Measurements from ENCODE around the gene ARRDC4. TPM values are rescaled to one million over a fixed set of nuclear protein-coding genes. Genes with fewer than 3 reads are reported as not detected.
A peak's percentile ranks its signal among the peaks of the same experiment; 100 is the strongest.

The ARRDC4 gene
- polyA plus RNA-seq, 2 donors: 4.5 to 5.2 TPM

DNA sequence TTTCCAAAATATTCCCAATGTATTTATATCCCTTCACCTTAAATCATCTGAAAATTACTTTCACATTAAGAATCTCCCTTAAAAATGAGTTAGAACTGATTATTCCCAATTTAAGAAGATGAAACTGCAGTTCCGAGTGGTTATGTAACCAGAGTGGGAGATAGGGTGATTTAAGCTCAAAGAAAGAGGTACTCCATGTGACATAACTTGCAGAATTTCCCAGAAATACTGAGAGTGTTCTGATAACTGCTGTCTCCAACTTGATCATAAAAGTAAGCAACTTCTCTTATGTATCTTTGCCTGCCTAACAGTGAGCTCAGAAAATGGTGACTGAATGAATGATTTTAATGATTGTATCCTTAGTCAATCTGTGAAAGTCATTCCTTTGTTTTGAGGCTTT lies 32.3 kb downstream of the ARRDC4 start:
- Histone ChIP-seq H3K36me3 (ENCODE audit: control insufficient read depth in 2 of 2, insufficient read depth in 2 of 2, low read length in 1 of 2) (no peaks in the 10 kb centered on the region), H3K4me1 (ENCODE audit: control insufficient read depth in 2 of 2, insufficient read depth in 2 of 2, low read length in 1 of 2) (peaks cover 0 to 3% of the 10 kb centered on the region in 2 donors), H3K9me3 (ENCODE audit: control insufficient read depth in 2 of 2, insufficient read depth in 1 of 2, low read depth in 1 of 2, low read length in 1 of 2) (no peaks in the 10 kb centered on the region), H3K27ac (ENCODE audit: low read depth in 2 of 2, low read length in 1 of 2) (no peak overlapping the region), H3K27me3 (ENCODE audit: control insufficient read depth in 1 of 2, insufficient read depth in 2 of 2, low read length in 2 of 2) (no peaks in the 10 kb centered on the region), H3K4me3 (ENCODE audit: low read depth in 1 of 2, low read length in 2 of 2) (no peak overlapping the region)
- WGBS, 2 donors: 80 to 93% methylated on average over 1 of the region's 1 CpG

DNA sequence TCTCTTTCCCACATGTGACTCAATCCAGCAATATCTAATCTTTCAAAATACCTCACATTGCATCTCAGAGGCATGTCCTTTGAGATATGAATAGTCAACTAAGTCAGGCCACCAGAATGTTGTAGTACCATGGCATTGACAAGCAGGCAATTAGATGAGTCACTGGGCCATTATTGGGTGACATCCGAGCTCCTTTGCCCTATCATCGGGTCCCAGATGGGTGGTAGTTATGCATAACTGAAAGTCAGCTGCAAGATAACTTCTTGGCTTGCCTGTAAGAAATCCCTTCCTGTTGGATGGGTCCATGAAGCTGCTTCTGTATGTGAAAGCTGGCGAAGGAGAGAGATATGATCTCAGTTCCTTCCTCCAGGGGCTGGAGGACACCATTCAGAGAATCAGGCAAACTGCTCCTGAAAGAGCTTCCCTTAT lies 32.8 kb downstream of the ARRDC4 start:
- Histone ChIP-seq H3K9me3 (ENCODE audit: control insufficient read depth in 2 of 2, insufficient read depth in 1 of 2, low read depth in 1 of 2, low read length in 1 of 2) (no peaks in the 10 kb centered on the region), H3K36me3 (ENCODE audit: control insufficient read depth in 2 of 2, insufficient read depth in 2 of 2, low read length in 1 of 2) (no peaks in the 10 kb centered on the region), H3K4me1 (ENCODE audit: control insufficient read depth in 2 of 2, insufficient read depth in 2 of 2, low read length in 1 of 2) (peaks cover 0 to 3% of the 10 kb centered on the region in 2 donors), H3K27me3 (ENCODE audit: control insufficient read depth in 1 of 2, insufficient read depth in 2 of 2, low read length in 2 of 2) (no peaks in the 10 kb centered on the region), H3K27ac (ENCODE audit: low read depth in 2 of 2, low read length in 1 of 2) (no peak overlapping the region), H3K4me3 (ENCODE audit: low read depth in 1 of 2, low read length in 2 of 2) (no peak overlapping the region)
- 45 to 46% methylated on average over 3 of the region's 3 CpGs for WGBS, 2 donors

DNA sequence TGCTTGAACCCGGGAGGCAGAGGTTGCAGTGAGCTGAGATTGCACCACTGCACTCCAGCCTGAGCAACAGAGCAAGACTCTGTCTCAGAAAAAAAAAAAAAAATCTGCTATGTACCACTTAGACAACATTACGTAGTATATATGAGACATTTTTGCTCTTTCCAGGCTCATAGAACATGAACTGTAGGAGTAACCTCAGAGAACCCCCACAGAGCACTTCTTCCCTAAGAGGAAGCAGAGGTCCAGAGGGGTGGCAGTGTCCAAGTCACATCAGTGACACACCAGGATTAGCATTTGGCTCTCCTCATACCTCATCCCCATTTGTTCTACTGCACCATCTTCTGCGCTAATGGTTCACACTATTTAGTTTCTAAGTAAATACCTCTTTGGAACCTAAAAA lies 33.7 kb downstream of the ARRDC4 start:
- Histone ChIP-seq H3K36me3 (ENCODE audit: control insufficient read depth in 2 of 2, insufficient read depth in 2 of 2, low read length in 1 of 2) (no peaks in the 10 kb centered on the region), H3K27ac (ENCODE audit: low read depth in 2 of 2, low read length in 1 of 2) (no peak overlapping the region), H3K4me3 (ENCODE audit: low read depth in 1 of 2, low read length in 2 of 2) (no peak overlapping the region), H3K9me3 (ENCODE audit: control insufficient read depth in 2 of 2, insufficient read depth in 1 of 2, low read depth in 1 of 2, low read length in 1 of 2) (no peaks in the 10 kb centered on the region), H3K27me3 (ENCODE audit: control insufficient read depth in 1 of 2, insufficient read depth in 2 of 2, low read length in 2 of 2) (no peaks in the 10 kb centered on the region), H3K4me1 (ENCODE audit: control insufficient read depth in 2 of 2, insufficient read depth in 2 of 2, low read length in 1 of 2) (peaks cover 0 to 2% of the 10 kb centered on the region in 2 donors)
- 95 to 98% methylated on average over 3 of the region's 3 CpGs for WGBS, 2 donors

DNA sequence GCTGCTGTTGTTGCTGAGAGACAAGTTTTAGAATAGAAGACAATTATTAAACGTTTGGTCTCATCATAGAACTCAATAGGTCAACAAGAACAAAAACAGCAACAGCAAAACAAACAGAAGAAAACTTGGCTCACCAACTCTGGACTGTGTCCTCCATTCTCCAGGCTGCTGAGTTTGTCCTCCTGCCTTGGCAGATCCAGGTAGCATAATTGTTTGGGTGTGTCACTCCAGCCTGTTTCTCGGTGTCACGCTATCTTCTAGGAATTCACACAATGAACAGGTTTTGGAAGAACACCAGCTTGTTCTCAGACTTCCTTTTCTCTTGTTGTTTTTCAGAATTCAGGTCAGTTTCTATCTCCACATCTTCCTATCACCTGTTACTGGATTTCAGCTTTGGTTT lies 34.7 kb downstream of the ARRDC4 start:
- H3K27ac ChIP-seq (ENCODE audit: low read depth in 2 of 2, low read length in 1 of 2): peak overlapping the region in 1 of 2 donors; percentile 37
- WGBS, 2 donors: 34 to 40% methylated on average over 3 of the region's 3 CpGs
- H3K4me1 ChIP-seq (ENCODE audit: control insufficient read depth in 2 of 2, insufficient read depth in 2 of 2, low read length in 1 of 2): no peaks in the 10 kb centered on the region
- H3K36me3 ChIP-seq (ENCODE audit: control insufficient read depth in 2 of 2, insufficient read depth in 2 of 2, low read length in 1 of 2): no peaks in the 10 kb centered on the region
- no peaks in the 10 kb centered on the region for H3K27me3 ChIP-seq (ENCODE audit: control insufficient read depth in 1 of 2, insufficient read depth in 2 of 2, low read length in 2 of 2)
- no peaks in the 10 kb centered on the region for H3K9me3 ChIP-seq (ENCODE audit: control insufficient read depth in 2 of 2, insufficient read depth in 1 of 2, low read depth in 1 of 2, low read length in 1 of 2)
- H3K4me3 ChIP-seq (ENCODE audit: low read depth in 1 of 2, low read length in 2 of 2): no peak overlapping the region

DNA sequence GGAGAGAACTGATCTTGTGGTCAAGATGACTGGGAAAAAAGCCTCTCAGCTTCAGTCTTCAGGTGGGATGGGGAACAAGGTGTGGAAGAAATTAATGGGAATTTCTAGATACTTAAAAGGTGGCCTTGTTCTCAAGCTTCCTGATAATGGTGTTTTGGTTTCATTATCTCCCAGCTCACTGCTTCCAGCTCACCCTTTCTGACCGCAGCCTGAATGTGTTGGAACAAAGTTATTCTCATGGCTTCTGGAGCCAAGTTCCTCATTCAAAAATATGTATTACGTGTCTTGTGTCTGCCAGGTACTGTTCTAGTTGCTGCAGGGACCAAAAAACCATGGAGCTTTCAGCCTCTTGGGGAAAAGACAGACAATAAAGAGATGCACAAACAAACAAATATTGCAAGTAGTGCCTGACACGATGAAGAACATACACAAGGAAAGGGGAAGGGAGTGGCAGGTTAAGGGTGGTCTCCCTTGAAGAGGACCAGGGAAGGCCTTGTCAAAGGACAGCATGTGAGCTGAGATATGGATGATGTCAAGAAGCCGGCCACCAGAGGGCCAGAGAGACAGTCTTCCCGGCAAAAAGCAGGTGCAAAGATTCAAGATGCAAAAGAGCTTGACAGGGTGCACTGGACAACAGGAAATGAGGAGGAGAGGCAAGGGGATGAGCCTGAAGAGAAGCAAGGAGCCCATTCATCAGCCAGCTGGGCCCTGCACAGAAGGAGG lies 35.5 kb downstream of the ARRDC4 start:
- H3K9me3 ChIP-seq (ENCODE audit: control insufficient read depth in 2 of 2, insufficient read depth in 1 of 2, low read depth in 1 of 2, low read length in 1 of 2): no peaks in the 10 kb centered on the region
- no peaks in the 10 kb centered on the region for H3K27me3 ChIP-seq (ENCODE audit: control insufficient read depth in 1 of 2, insufficient read depth in 2 of 2, low read length in 2 of 2)
- H3K27ac ChIP-seq (ENCODE audit: low read depth in 2 of 2, low read length in 1 of 2): peak overlapping the region in 1 of 2 donors; percentile 37
- peaks cover 0 to 2% of the 10 kb centered on the region in 2 donors for H3K4me1 ChIP-seq (ENCODE audit: control insufficient read depth in 2 of 2, insufficient read depth in 2 of 2, low read length in 1 of 2)
- no peak overlapping the region for H3K4me3 ChIP-seq (ENCODE audit: low read depth in 1 of 2, low read length in 2 of 2)
- 26 to 28% methylated on average over 5 of the region's 5 CpGs for WGBS, 2 donors
- H3K36me3 ChIP-seq (ENCODE audit: control insufficient read depth in 2 of 2, insufficient read depth in 2 of 2, low read length in 1 of 2): no peaks in the 10 kb centered on the region

DNA sequence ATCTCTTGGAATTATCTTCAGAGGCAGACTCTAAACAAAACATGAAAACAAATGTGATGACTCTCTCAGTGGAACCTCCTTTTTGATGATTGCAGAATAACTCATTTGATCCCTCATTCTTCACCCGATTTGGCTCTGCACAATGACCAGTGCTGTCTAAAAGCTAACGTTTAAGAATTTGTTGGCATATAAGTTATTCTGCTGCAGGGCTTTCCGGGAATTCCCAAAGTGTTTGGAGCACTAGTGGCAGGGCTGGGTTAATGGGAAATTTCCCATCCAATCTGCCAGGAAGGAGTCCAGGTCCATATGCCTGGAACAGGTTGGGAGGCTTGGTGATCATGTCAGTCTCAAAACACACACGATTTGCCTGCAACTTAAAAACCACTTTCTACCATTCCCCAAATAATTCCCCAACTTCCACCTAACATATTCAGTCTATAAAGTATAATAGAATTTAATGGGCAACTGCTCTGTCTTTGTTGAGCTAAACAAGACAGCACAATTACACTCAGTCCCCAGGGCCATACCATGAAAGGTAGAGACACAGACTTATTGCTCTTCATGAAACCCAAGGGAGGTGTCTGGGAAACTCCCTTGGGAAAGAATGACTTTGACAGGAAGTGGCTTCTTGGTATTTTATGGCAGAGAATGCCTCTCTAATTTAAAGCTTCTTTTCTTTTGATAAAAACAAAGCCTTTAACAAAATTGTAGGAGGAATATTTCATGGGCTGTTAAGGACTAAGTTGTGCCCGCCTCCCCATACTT lies 38.0 kb downstream of the ARRDC4 start:
- Histone ChIP-seq H3K9me3 (ENCODE audit: control insufficient read depth in 2 of 2, insufficient read depth in 1 of 2, low read depth in 1 of 2, low read length in 1 of 2) (no peaks in the 10 kb centered on the region), H3K27me3 (ENCODE audit: control insufficient read depth in 1 of 2, insufficient read depth in 2 of 2, low read length in 2 of 2) (no peaks in the 10 kb centered on the region), H3K4me3 (ENCODE audit: low read depth in 1 of 2, low read length in 2 of 2) (no peak overlapping the region), H3K36me3 (ENCODE audit: control insufficient read depth in 2 of 2, insufficient read depth in 2 of 2, low read length in 1 of 2) (no peaks in the 10 kb centered on the region), H3K4me1 (ENCODE audit: control insufficient read depth in 2 of 2, insufficient read depth in 2 of 2, low read length in 1 of 2) (peaks cover 0 to 15% of the 10 kb centered on the region in 2 donors), H3K27ac (ENCODE audit: low read depth in 2 of 2, low read length in 1 of 2) (no peak overlapping the region)
- 53 to 54% methylated on average over 5 of the region's 5 CpGs for WGBS, 2 donors

DNA sequence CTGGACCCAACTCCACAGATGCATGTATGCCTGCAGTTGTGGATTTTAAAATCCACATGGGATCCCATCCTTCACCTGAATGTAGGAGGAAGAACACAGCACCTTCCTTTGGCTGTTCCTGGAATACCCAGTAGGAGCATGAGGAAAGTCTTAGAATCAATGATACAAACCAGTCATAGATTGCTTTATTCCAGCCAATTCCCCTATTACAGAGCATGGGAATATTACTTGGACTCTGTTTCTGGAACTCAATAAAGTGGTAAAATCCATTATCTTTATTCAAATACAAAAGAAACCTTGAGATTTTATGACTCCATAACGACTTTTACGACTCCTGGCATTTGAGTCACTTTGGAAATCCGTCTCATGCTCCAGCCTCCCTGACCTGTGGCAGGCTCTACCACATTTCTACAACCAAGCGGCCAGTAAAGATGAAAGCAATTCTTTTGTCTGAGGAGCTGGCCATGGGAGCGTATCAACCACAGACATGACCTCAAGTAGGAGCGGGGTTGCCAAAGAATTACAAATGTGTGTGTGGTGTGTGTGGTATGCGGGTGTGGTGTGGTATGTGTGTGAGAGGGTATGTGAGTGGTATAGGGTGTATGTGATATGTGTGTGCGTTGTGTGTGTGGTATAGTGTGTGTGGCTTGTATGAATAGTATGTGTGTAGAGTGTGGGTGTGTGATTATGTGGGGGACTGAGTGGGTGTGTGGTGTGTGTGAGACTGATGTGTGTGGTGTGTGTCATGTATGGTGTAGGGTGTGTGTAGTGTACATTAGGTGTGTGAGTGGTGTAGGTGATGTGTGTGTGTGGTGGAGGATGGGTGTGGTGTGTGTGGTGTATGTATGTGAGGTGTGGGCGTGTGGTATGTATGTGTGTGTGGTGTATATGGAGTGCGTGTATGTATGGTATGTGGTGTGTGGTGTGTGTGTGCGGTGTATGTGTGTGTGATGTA lies 40.0 kb downstream of the ARRDC4 start:
- H3K9me3 ChIP-seq (ENCODE audit: control insufficient read depth in 2 of 2, insufficient read depth in 1 of 2, low read depth in 1 of 2, low read length in 1 of 2): no peaks in the 10 kb centered on the region
- H3K4me1 ChIP-seq (ENCODE audit: control insufficient read depth in 2 of 2, insufficient read depth in 2 of 2, low read length in 1 of 2): peaks cover 0 to 18% of the 10 kb centered on the region in 2 donors
- H3K4me3 ChIP-seq (ENCODE audit: low read depth in 1 of 2, low read length in 2 of 2): no peak overlapping the region
- H3K27me3 ChIP-seq (ENCODE audit: control insufficient read depth in 1 of 2, insufficient read depth in 2 of 2, low read length in 2 of 2): no peaks in the 10 kb centered on the region
- no peak overlapping the region for H3K27ac ChIP-seq (ENCODE audit: low read depth in 2 of 2, low read length in 1 of 2)
- no peaks in the 10 kb centered on the region for H3K36me3 ChIP-seq (ENCODE audit: control insufficient read depth in 2 of 2, insufficient read depth in 2 of 2, low read length in 1 of 2)
- 77 to 82% methylated on average over 11 of the region's 11 CpGs for WGBS, 2 donors

DNA sequence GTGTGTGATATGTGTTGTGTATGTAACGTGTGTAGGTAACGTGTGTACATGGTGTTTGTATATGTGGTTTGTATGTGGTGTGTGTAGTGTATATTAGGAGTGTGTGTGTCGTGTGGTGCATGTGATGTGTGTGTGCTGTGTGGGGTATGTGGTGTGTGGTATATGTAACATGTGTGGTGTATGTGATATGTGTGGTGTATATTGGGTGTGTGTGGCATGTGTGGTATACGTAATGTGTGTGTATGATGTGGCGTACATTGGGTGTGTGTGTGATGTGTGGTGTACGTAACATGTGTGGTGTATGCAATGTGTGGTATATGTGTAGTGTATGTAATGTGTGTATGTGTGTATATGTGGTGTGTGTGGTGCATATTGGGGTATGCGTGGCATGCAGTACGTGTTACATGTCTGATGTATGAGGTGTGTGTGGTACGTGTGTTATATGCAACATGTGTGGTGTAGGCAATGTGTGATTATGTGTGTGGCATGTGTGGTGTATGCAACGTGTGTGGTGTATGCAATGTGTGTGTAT lies 41.2 kb downstream of the ARRDC4 start:
- WGBS, 2 donors: 96 to 97% methylated on average over 10 of the region's 10 CpGs

DNA sequence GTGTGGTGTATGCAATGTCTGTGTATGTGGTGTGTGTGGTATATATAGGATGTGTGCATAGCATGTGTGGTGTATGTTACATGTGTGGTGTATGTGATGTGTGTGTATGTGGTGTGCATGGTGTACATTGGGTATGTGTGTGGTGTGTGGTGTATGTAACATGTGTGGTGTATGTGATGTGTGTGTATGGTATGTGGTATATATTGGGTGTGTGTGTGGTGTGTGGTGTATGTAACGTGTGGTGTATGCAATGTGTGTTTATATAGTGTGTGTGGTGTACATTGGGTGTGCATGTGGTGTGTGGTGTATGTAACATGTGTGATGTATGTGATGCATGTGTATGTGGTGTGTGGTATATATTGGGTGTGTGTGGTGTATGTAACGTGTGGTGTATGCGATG lies 41.9 kb downstream of the ARRDC4 start:
- 93 to 97% methylated on average over 3 of the region's 3 CpGs for WGBS, 2 donors
- Histone ChIP-seq H3K4me3 (ENCODE audit: low read depth in 1 of 2, low read length in 2 of 2) (no peak overlapping the region), H3K27ac (ENCODE audit: low read depth in 2 of 2, low read length in 1 of 2) (no peak overlapping the region)

More for the DNA sequence above, 41.2 kb downstream of the ARRDC4 start:
- Histone ChIP-seq H3K27ac (ENCODE audit: low read depth in 2 of 2, low read length in 1 of 2) (no peak overlapping the region), H3K27me3 (ENCODE audit: control insufficient read depth in 1 of 2, insufficient read depth in 2 of 2, low read length in 2 of 2) (no peaks in the 10 kb centered on the region), H3K4me1 (ENCODE audit: control insufficient read depth in 2 of 2, insufficient read depth in 2 of 2, low read length in 1 of 2) (peaks cover 0 to 18% of the 10 kb centered on the region in 2 donors), H3K9me3 (ENCODE audit: control insufficient read depth in 2 of 2, insufficient read depth in 1 of 2, low read depth in 1 of 2, low read length in 1 of 2) (no peaks in the 10 kb centered on the region), H3K4me3 (ENCODE audit: low read depth in 1 of 2, low read length in 2 of 2) (no peak overlapping the region), H3K36me3 (ENCODE audit: control insufficient read depth in 2 of 2, insufficient read depth in 2 of 2, low read length in 1 of 2) (no peaks in the 10 kb centered on the region)

More for the DNA sequence above, 41.9 kb downstream of the ARRDC4 start:
- Histone ChIP-seq H3K36me3 (ENCODE audit: control insufficient read depth in 2 of 2, insufficient read depth in 2 of 2, low read length in 1 of 2) (no peaks in the 10 kb centered on the region), H3K4me1 (ENCODE audit: control insufficient read depth in 2 of 2, insufficient read depth in 2 of 2, low read length in 1 of 2) (peaks cover 0 to 18% of the 10 kb centered on the region in 2 donors), H3K9me3 (ENCODE audit: control insufficient read depth in 2 of 2, insufficient read depth in 1 of 2, low read depth in 1 of 2, low read length in 1 of 2) (no peaks in the 10 kb centered on the region), H3K27me3 (ENCODE audit: control insufficient read depth in 1 of 2, insufficient read depth in 2 of 2, low read length in 2 of 2) (no peaks in the 10 kb centered on the region)
